ENCODE data around the gene IFNA13.

- TF ChIP-seq POLR2A (IDR thresholded peaks at IDR 0.05) (no peak), CTCF (IDR thresholded peaks at IDR 0.05) (no peak)
Observed at GRCh38 chr9:21322911-21323461, 44.9 kb downstream of the IFNA13 start.

Data from esophagus squamous epithelium (tissue), 4 donors.